ENCODE data around the gene PDE1A. TPM values are rescaled to one million over a fixed set of nuclear protein-coding genes. Genes with fewer than 3 reads are reported as not detected.

Gene PDE1A
- total and polyA plus RNA-seq, 3 experiments from 2014 or later, result not detected

DNA sequence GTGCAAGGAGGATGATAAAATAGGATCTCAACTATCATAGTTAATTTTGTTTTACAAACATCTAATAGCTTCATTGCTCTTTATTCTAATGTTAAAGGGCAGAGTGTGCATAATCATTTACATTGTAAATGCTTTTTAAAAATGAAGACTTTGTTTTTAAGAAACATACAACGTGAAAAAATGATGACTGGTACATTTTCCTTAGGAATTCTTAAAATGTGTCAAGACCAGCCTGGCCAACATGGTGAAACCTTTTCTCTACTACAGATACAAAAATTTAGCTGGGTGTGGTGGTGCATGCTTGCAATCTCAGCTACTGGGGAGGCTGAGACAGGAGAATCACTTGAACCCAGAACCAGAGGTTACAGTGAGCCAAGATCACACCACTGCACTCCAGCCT lies 179.0 kb downstream of the PDE1A start:
- Histone ChIP-seq H3K4me1 (ENCODE audit: insufficient read depth, low read length) (no peaks in the 10 kb centered on the region), H3K9me3 (ENCODE audit: low read length) (no peaks in the 10 kb centered on the region), H3K27ac (ENCODE audit: low read depth, low read length) (no peak overlapping the region), H3K27me3 (ENCODE audit: insufficient read depth, low read length, poor library complexity, severe bottlenecking) (no peaks in the 10 kb centered on the region), H3K36me3 (ENCODE audit: insufficient read depth, low read length) (no peaks in the 10 kb centered on the region), H3K4me3 (ENCODE audit: low read length) (no peak overlapping the region)
- DNase-seq, result no peak
- H3K36me3 Mint-ChIP-seq, result no peaks in the 10 kb centered on the region
- POLR2A ChIA-PET, result no interaction called here
- peaks cover 0 to 4% (median 2%) of the 10 kb centered on the region in 5 donors for H3K9me3 Mint-ChIP-seq
- H3K27me3 Mint-ChIP-seq, result peaks cover 2 to 8% of the 10 kb centered on the region in 2 donors
- H3K4me1 Mint-ChIP-seq, result no peaks in the 10 kb centered on the region
- H3K4me3 Mint-ChIP-seq, result no peak overlapping the region
- no peak overlapping the region for H3K27ac Mint-ChIP-seq
- CTCF ChIA-PET, result no interaction called here

DNA sequence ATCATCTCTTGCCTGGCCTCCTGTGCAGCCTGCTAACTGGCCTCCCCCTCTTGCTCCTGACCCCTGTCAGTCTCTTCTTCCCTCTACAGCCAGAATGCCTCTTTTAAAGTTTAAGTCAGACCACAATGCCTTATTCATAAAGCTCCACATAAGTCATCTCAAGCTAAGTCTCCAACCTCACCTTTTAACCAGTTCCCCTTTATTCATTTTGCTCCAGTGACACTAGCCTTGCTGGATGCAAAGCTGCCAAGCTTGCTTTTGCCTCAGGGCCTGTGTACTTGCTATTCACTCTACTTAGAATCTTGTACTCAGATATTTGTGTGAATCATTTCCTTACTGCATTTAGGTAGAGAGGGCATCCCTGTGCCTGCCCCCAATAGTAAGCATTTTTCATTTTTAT lies 180.9 kb downstream of the PDE1A start:
- no peaks in the 10 kb centered on the region for H3K9me3 ChIP-seq (ENCODE audit: low read length)
- no peaks in the 10 kb centered on the region for H3K27me3 ChIP-seq (ENCODE audit: insufficient read depth, low read length, poor library complexity, severe bottlenecking)
- H3K9me3 Mint-ChIP-seq, result peaks cover 0 to 4% (median 0%) of the 10 kb centered on the region in 5 donors
- CTCF ChIA-PET, result no interaction called here
- POLR2A ChIA-PET, result no interaction called here
- no peaks in the 10 kb centered on the region for H3K36me3 ChIP-seq (ENCODE audit: insufficient read depth, low read length)
- H3K4me3 Mint-ChIP-seq, result no peak overlapping the region
- peaks cover 0 to 2% (median under 1%) of the 10 kb centered on the region in 3 donors for H3K4me1 Mint-ChIP-seq
- H3K4me3 ChIP-seq (ENCODE audit: low read length), result no peak overlapping the region
- H3K4me1 ChIP-seq (ENCODE audit: insufficient read depth, low read length), result no peaks in the 10 kb centered on the region
- peaks cover 4 to 8% of the 10 kb centered on the region in 2 donors for H3K27me3 Mint-ChIP-seq
- no peak overlapping the region for H3K27ac ChIP-seq (ENCODE audit: low read depth, low read length)
- H3K27ac Mint-ChIP-seq, result no peak overlapping the region
- no peak for DNase-seq
- no peaks in the 10 kb centered on the region for H3K36me3 Mint-ChIP-seq

DNA sequence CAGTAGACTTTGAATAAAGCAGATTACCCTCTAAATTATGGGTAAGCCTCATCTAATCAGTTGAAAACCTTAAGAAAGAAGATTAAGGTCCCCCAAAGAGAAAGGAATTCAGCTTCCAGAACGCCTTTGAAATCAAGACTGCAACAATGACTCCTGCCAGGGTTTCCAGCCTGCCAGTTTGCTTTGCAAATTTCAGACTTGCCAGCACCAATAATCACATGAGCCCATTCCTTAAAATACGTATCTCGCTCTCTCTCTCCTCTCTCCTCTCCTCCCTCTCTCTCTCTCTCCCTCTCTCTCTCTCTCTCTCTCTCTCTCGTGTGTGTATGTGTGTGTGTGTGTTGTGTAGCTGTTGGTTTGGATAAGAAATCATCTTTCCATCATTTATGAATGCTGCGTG lies 184.2 kb downstream of the PDE1A start:
- H3K9me3 Mint-ChIP-seq, result peaks cover 0 to 2% (median 0%) of the 10 kb centered on the region in 5 donors
- no peaks in the 10 kb centered on the region for H3K4me1 ChIP-seq (ENCODE audit: insufficient read depth, low read length)
- H3K27ac Mint-ChIP-seq, result no peak overlapping the region
- POLR2A ChIA-PET, result no interaction called here
- no peak overlapping the region for H3K4me3 ChIP-seq (ENCODE audit: low read length)
- peaks cover 3 to 4% of the 10 kb centered on the region in 2 donors for H3K27me3 Mint-ChIP-seq
- H3K36me3 Mint-ChIP-seq, result no peaks in the 10 kb centered on the region
- H3K4me3 Mint-ChIP-seq, result no peak overlapping the region
- H3K9me3 ChIP-seq (ENCODE audit: low read length), result no peaks in the 10 kb centered on the region
- no peak overlapping the region for H3K27ac ChIP-seq (ENCODE audit: low read depth, low read length)
- H3K27me3 ChIP-seq (ENCODE audit: insufficient read depth, low read length, poor library complexity, severe bottlenecking), result no peaks in the 10 kb centered on the region
- peaks cover 2 to 5% (median 3%) of the 10 kb centered on the region in 3 donors for H3K4me1 Mint-ChIP-seq
- no peak for DNase-seq
- CTCF ChIA-PET, result no interaction called here
- no peaks in the 10 kb centered on the region for H3K36me3 ChIP-seq (ENCODE audit: insufficient read depth, low read length)

DNA sequence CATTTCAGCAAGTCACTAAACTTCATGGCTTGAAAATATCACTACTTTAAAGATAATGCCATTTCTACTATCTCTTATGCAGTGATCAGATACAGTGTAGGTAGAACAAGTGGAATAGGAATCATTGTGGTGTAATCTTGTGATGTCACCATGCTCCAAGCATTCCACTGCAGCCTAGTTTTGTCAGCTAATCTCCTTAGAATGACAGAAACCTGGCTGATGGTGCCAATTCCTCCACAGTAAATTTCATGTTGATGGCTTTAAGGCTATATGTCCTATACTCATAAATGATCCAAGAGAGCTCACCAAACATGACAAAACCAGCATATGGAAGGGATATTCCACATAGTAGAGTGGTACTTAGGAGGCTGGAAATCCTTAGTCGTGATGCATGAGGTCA lies 184.9 kb downstream of the PDE1A start:
- Mint-ChIP-seq H3K4me1 (peaks cover 2 to 5% (median 3%) of the 10 kb centered on the region in 3 donors), H3K27ac (no peak overlapping the region), H3K4me3 (no peak overlapping the region), H3K36me3 (no peaks in the 10 kb centered on the region), H3K9me3 (peaks cover 0 to 2% (median 0%) of the 10 kb centered on the region in 5 donors), H3K27me3 (peaks cover 0 to 3% of the 10 kb centered on the region in 2 donors)
- no peaks in the 10 kb centered on the region for H3K9me3 ChIP-seq (ENCODE audit: low read length)
- H3K4me3 ChIP-seq (ENCODE audit: low read length), result no peak overlapping the region
- CTCF ChIA-PET, result no interaction called here
- no peak for DNase-seq
- H3K27ac ChIP-seq (ENCODE audit: low read depth, low read length), result no peak overlapping the region
- POLR2A ChIA-PET, result no interaction called here
- no peaks in the 10 kb centered on the region for H3K36me3 ChIP-seq (ENCODE audit: insufficient read depth, low read length)
- no peaks in the 10 kb centered on the region for H3K4me1 ChIP-seq (ENCODE audit: insufficient read depth, low read length)
- H3K27me3 ChIP-seq (ENCODE audit: insufficient read depth, low read length, poor library complexity, severe bottlenecking), result no peaks in the 10 kb centered on the region

DNA sequence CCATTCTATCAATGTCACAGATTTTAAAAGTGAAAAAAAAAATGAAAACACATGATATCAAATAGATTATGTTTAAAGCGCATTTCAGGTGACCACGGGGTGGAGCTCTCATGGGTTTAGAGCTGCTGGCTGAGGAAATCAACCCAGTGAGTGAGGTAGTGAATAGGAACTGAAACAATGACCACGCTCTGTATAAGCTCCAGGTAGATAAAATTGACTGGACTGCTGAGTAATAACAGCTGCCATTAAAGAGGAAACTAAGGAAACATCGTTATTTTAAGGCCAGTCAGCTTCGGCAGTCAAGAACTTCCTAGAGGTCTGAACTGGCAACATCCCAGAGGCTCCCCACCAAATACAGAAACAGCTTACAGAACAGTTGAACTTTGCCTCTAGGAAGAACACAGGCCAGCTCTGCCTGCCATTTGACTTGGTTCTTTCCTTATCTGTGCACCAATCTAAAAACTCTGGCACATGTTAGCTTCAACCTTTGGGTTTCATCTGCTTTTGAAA lies 185.9 kb downstream of the PDE1A start:
- H3K9me3 ChIP-seq (ENCODE audit: low read length), result no peaks in the 10 kb centered on the region
- no peaks in the 10 kb centered on the region for H3K36me3 ChIP-seq (ENCODE audit: insufficient read depth, low read length)
- no peak for DNase-seq
- H3K4me3 ChIP-seq (ENCODE audit: low read length), result no peak overlapping the region
- Mint-ChIP-seq H3K4me3 (no peak overlapping the region), H3K27me3 (peaks cover 0 to 3% of the 10 kb centered on the region in 2 donors), H3K36me3 (no peaks in the 10 kb centered on the region), H3K27ac (no peak overlapping the region), H3K4me1 (peaks cover 2 to 5% (median 3%) of the 10 kb centered on the region in 3 donors), H3K9me3 (peaks cover 0 to 2% (median 0%) of the 10 kb centered on the region in 5 donors)
- ChIA-PET POLR2A (no interaction called here), CTCF (no interaction called here)
- H3K27me3 ChIP-seq (ENCODE audit: insufficient read depth, low read length, poor library complexity, severe bottlenecking), result no peaks in the 10 kb centered on the region
- H3K27ac ChIP-seq (ENCODE audit: low read depth, low read length), result no peak overlapping the region
- no peaks in the 10 kb centered on the region for H3K4me1 ChIP-seq (ENCODE audit: insufficient read depth, low read length)

DNA sequence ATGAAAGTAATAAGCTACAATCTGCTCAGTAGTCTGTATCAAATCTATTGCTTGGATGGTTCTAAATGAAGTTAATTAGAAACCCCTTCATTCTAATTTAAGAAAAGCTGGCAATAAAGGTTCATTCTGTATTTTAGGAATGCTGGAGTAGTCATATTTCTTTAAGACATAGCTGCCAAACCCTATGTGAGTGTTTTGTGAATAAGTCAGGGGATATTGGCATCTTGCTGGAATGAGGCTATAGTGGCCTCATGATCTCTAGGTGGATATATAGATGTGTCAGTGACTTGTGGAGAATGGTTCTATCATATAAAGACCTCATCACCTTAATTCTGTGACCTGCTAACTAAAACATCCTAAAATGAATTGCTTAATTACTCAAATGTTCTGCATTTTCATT lies 196.3 kb downstream of the PDE1A start:
- Histone ChIP-seq H3K27ac (ENCODE audit: low read depth, low read length) (no peak overlapping the region), H3K36me3 (ENCODE audit: insufficient read depth, low read length) (no peaks in the 10 kb centered on the region), H3K27me3 (ENCODE audit: insufficient read depth, low read length, poor library complexity, severe bottlenecking) (no peaks in the 10 kb centered on the region), H3K4me1 (ENCODE audit: insufficient read depth, low read length) (no peaks in the 10 kb centered on the region), H3K4me3 (ENCODE audit: low read length) (no peak overlapping the region), H3K9me3 (ENCODE audit: low read length) (no peaks in the 10 kb centered on the region)
- no peaks in the 10 kb centered on the region for H3K4me1 Mint-ChIP-seq
- CTCF ChIA-PET, result no interaction called here
- H3K27ac Mint-ChIP-seq, result no peak overlapping the region
- H3K27me3 Mint-ChIP-seq, result peaks cover 0 to 2% of the 10 kb centered on the region in 2 donors
- no peak for DNase-seq
- H3K36me3 Mint-ChIP-seq, result no peaks in the 10 kb centered on the region
- POLR2A ChIA-PET, result no interaction called here
- no peak overlapping the region for H3K4me3 Mint-ChIP-seq
- no peaks in the 10 kb centered on the region for H3K9me3 Mint-ChIP-seq

DNA sequence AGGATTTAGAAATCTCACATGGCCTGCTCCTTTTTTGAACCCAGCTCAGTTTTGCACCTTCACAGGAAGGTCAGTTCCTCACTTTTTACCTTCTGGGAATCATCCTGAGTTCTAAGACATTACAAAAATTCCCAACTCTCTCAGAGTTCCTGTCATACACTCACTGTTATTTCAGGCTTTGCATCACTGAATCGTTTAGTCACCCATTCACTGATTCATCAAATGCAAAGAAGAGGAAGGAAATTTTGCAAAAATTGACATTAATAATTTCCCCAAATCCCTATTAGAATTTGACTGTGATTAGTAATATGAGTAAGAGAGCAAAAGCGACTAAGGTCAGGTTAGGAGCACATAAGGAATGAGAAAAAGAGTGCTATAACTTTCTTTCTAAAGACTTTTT lies 197.5 kb downstream of the PDE1A start:
- Mint-ChIP-seq H3K27me3 (peaks cover 0 to 2% of the 10 kb centered on the region in 2 donors), H3K27ac (no peak overlapping the region), H3K4me1 (no peaks in the 10 kb centered on the region), H3K36me3 (no peaks in the 10 kb centered on the region), H3K4me3 (no peak overlapping the region), H3K9me3 (no peaks in the 10 kb centered on the region)
- no peak for DNase-seq
- Histone ChIP-seq H3K27ac (ENCODE audit: low read depth, low read length) (no peak overlapping the region), H3K9me3 (ENCODE audit: low read length) (no peaks in the 10 kb centered on the region), H3K4me3 (ENCODE audit: low read length) (no peak overlapping the region), H3K27me3 (ENCODE audit: insufficient read depth, low read length, poor library complexity, severe bottlenecking) (no peaks in the 10 kb centered on the region), H3K4me1 (ENCODE audit: insufficient read depth, low read length) (no peaks in the 10 kb centered on the region), H3K36me3 (ENCODE audit: insufficient read depth, low read length) (no peaks in the 10 kb centered on the region)
- POLR2A ChIA-PET, result no interaction called here
- CTCF ChIA-PET, result no interaction called here

DNA sequence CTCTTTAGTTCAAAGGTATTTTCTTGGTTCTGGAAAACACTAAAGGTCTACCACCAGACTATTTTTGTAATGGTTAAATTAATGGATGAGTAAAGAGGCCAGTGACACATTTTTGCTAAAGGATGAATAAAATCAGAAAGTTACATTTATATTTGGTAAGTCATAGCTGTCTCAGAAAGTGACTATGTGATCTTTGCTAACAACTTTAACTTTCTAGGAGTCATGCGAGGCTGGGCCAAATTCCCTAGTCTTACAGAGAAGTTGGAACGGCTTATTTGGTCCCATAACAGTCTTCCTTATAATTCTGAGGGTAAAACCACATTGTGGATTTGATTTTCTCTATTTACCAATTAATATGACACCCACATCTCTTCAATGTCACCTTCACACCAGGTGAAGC lies 198.1 kb downstream of the PDE1A start:
- Histone ChIP-seq H3K27me3 (ENCODE audit: insufficient read depth, low read length, poor library complexity, severe bottlenecking) (no peaks in the 10 kb centered on the region), H3K9me3 (ENCODE audit: low read length) (no peaks in the 10 kb centered on the region), H3K4me1 (ENCODE audit: insufficient read depth, low read length) (no peaks in the 10 kb centered on the region), H3K4me3 (ENCODE audit: low read length) (no peak overlapping the region), H3K27ac (ENCODE audit: low read depth, low read length) (no peak overlapping the region), H3K36me3 (ENCODE audit: insufficient read depth, low read length) (no peaks in the 10 kb centered on the region)
- Mint-ChIP-seq H3K27me3 (peaks cover 0 to 2% of the 10 kb centered on the region in 2 donors), H3K4me3 (no peak overlapping the region), H3K27ac (no peak overlapping the region), H3K4me1 (no peaks in the 10 kb centered on the region), H3K36me3 (no peaks in the 10 kb centered on the region), H3K9me3 (no peaks in the 10 kb centered on the region)
- POLR2A ChIA-PET, result no interaction called here
- DNase-seq, result no peak
- CTCF ChIA-PET, result no interaction called here

DNA sequence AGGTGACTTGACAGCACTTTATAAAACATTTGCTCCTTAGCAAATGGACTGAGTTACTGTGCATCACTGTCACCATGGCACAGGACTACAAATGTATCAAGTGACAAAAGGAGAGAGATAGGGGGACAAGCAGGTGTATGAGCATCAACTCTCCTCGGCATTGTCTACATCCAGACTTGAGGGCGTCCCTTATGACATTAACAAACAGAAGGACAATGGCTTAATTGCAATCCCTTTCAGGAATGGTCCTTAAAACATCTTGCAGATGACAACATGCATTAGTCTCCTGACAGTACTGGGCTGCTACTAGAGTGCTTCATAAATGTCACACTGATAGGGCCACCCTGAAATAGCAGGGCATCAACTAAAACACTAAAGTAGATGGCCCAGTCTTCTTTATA lies 198.8 kb downstream of the PDE1A start:
- ChIA-PET POLR2A (no interaction called here), CTCF (no interaction called here)
- Mint-ChIP-seq H3K27ac (no peak overlapping the region), H3K4me1 (no peaks in the 10 kb centered on the region), H3K36me3 (no peaks in the 10 kb centered on the region), H3K9me3 (no peaks in the 10 kb centered on the region), H3K4me3 (no peak overlapping the region), H3K27me3 (peaks cover 0 to 2% of the 10 kb centered on the region in 2 donors)
- DNase-seq, result no peak
- no peaks in the 10 kb centered on the region for H3K36me3 ChIP-seq (ENCODE audit: insufficient read depth, low read length)
- H3K4me3 ChIP-seq (ENCODE audit: low read length), result no peak overlapping the region
- no peak overlapping the region for H3K27ac ChIP-seq (ENCODE audit: low read depth, low read length)
- H3K27me3 ChIP-seq (ENCODE audit: insufficient read depth, low read length, poor library complexity, severe bottlenecking), result no peaks in the 10 kb centered on the region
- no peaks in the 10 kb centered on the region for H3K4me1 ChIP-seq (ENCODE audit: insufficient read depth, low read length)
- H3K9me3 ChIP-seq (ENCODE audit: low read length), result no peaks in the 10 kb centered on the region
